ENCODE measurements around the gene GAB4.
"Not testable (repeated sequence)": the region's sequence is repeated elsewhere in the genome, so short reads cannot be mapped to it uniquely, and the experiment has no call there.

- TF ChIP-seq, protein P1, sequence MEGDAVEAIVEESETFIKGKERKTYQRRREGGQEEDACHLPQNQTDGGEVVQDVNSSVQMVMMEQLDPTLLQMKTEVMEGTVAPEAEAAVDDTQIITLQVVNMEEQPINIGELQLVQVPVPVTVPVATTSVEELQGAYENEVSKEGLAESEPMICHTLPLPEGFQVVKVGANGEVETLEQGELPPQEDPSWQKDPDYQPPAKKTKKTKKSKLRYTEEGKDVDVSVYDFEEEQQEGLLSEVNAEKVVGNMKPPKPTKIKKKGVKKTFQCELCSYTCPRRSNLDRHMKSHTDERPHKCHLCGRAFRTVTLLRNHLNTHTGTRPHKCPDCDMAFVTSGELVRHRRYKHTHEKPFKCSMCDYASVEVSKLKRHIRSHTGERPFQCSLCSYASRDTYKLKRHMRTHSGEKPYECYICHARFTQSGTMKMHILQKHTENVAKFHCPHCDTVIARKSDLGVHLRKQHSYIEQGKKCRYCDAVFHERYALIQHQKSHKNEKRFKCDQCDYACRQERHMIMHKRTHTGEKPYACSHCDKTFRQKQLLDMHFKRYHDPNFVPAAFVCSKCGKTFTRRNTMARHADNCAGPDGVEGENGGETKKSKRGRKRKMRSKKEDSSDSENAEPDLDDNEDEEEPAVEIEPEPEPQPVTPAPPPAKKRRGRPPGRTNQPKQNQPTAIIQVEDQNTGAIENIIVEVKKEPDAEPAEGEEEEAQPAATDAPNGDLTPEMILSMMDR (IDR thresholded peaks at IDR 0.05) = not testable (repeated sequence)
- not testable (repeated sequence) for TF ChIP-seq POLR2A (IDR thresholded peaks at IDR 0.05)
These were observed 28.2 kb upstream of the GAB4 start for GRCh38 chr22:17035976-17036841.

Data from uterus (tissue), 2 donors.